ENCODE measurements around the gene GREB1L.
"Not testable (repeated sequence)": the region's sequence is repeated elsewhere in the genome, so short reads cannot be mapped to it uniquely, and the experiment has no call there.

The GREB1L gene

GRCh38 chr18:21369146-21369545, 127.1 kb downstream of the GREB1L start:
- POLR2A ChIA-PET, result no interaction called here
- no peaks in the 10 kb centered on the region for H3K36me3 ChIP-seq (ENCODE audit: control insufficient read depth in 4 of 4, insufficient read depth in 4 of 4, low read length in 3 of 4)
- WGBS (ENCODE audit: insufficient coverage), result 76% methylated on average over 3 of the region's 4 CpGs
- H3K4me1 ChIP-seq (ENCODE audit: control extremely low read depth in 1 of 4, control insufficient read depth in 4 of 4, insufficient read depth in 4 of 4, low read length in 3 of 4), result no peaks in the 10 kb centered on the region
- no peaks in the 10 kb centered on the region for H3K9me3 ChIP-seq (ENCODE audit: control extremely low read depth in 1 of 5, control insufficient read depth in 4 of 5, insufficient read depth in 2 of 5, low read depth in 1 of 5, low read length in 4 of 5)
- DNase-seq, result no peak
- peaks cover 0 to 3% (median 0%) of the 10 kb centered on the region in 5 experiments for H3K27me3 ChIP-seq (replicated peaks in 2 of 5; ENCODE audit: control insufficient read depth in 4 of 5, insufficient read depth in 5 of 5, low read length in 4 of 5)
- H3K27ac ChIP-seq (ENCODE audit: insufficient read depth in 1 of 2, low read depth in 1 of 2, low read length in 2 of 2, poor library complexity in 1 of 2, severe bottlenecking in 2 of 2), result no peak overlapping the region
- CTCF ChIA-PET, result no interaction called here
- H3K4me3 ChIP-seq (ENCODE audit: control insufficient read depth in 1 of 7, extremely low read depth in 1 of 7, insufficient read depth in 4 of 7, low read depth in 2 of 7, low read length in 6 of 7), result no peak overlapping the region

GRCh38 chr18:21369597-21369996, 127.6 kb downstream of the GREB1L start:
- H3K9me3 ChIP-seq (ENCODE audit: control extremely low read depth in 1 of 5, control insufficient read depth in 4 of 5, insufficient read depth in 2 of 5, low read depth in 1 of 5, low read length in 4 of 5); CTCF ChIA-PET; DNase-seq; H3K27me3 ChIP-seq (replicated peaks in 2 of 5; ENCODE audit: control insufficient read depth in 4 of 5, insufficient read depth in 5 of 5, low read length in 4 of 5); H3K27ac ChIP-seq (ENCODE audit: insufficient read depth in 1 of 2, low read depth in 1 of 2, low read length in 2 of 2, poor library complexity in 1 of 2, severe bottlenecking in 2 of 2); H3K4me1 ChIP-seq (ENCODE audit: control extremely low read depth in 1 of 4, control insufficient read depth in 4 of 4, insufficient read depth in 4 of 4, low read length in 3 of 4); H3K4me3 ChIP-seq (ENCODE audit: control insufficient read depth in 1 of 7, extremely low read depth in 1 of 7, insufficient read depth in 4 of 7, low read depth in 2 of 7, low read length in 6 of 7); H3K36me3 ChIP-seq (ENCODE audit: control insufficient read depth in 4 of 4, insufficient read depth in 4 of 4, low read length in 3 of 4); POLR2A ChIA-PET: not testable (repeated sequence)
- 92% methylated on average over 4 of the region's 7 CpGs for WGBS (ENCODE audit: insufficient coverage)

DNA sequence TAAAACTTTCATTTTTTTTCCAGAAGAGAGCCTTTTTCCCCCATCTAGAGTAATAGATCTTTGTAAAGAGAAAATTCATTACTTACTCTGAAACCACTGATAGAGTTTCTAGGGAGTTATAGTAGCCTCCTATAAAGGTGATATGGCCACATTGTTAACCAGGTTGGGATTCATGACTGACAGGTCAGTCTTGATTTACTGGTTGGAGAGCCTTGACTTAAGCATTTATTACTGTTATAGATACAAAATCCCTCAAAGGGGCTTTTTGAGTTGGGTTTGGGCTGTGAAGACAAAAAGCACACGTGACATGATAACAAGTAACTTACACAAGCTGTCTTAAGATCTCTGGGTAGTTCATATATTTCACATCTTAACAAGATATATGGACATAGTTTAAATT, 141.0 kb downstream of the GREB1L start:
- WGBS (ENCODE audit: insufficient coverage), result no CpG with 5 or more reads among the region's 1 CpG
- H3K36me3 ChIP-seq (ENCODE audit: control insufficient read depth in 4 of 4, insufficient read depth in 4 of 4, low read length in 3 of 4), result no peaks in the 10 kb centered on the region
- ChIA-PET POLR2A (interaction anchor here (0.7 kb wide), 1 partner anchor 183 kb away, joined by 5 read pairs; no protein-coding TSS in a partner anchor), CTCF (interaction anchor here (0.6 kb wide), 1 partner anchor 53 kb away, joined by 3 read pairs; no protein-coding TSS in a partner anchor)
- peaks cover 0 to 5% (median 0%) of the 10 kb centered on the region in 5 experiments for H3K27me3 ChIP-seq (replicated peaks in 2 of 5; ENCODE audit: control insufficient read depth in 4 of 5, insufficient read depth in 5 of 5, low read length in 4 of 5)
- H3K27ac ChIP-seq (ENCODE audit: insufficient read depth in 1 of 2, low read depth in 1 of 2, low read length in 2 of 2, poor library complexity in 1 of 2, severe bottlenecking in 2 of 2), result no peak overlapping the region
- H3K4me1 ChIP-seq (ENCODE audit: control extremely low read depth in 1 of 4, control insufficient read depth in 4 of 4, insufficient read depth in 4 of 4, low read length in 3 of 4), result no peaks in the 10 kb centered on the region
- H3K4me3 ChIP-seq (ENCODE audit: control insufficient read depth in 1 of 7, extremely low read depth in 1 of 7, insufficient read depth in 4 of 7, low read depth in 2 of 7, low read length in 6 of 7), result no peak overlapping the region
- DNase-seq, result no peak
- H3K9me3 ChIP-seq (ENCODE audit: control extremely low read depth in 1 of 5, control insufficient read depth in 4 of 5, insufficient read depth in 2 of 5, low read depth in 1 of 5, low read length in 4 of 5), result no peaks in the 10 kb centered on the region

DNA sequence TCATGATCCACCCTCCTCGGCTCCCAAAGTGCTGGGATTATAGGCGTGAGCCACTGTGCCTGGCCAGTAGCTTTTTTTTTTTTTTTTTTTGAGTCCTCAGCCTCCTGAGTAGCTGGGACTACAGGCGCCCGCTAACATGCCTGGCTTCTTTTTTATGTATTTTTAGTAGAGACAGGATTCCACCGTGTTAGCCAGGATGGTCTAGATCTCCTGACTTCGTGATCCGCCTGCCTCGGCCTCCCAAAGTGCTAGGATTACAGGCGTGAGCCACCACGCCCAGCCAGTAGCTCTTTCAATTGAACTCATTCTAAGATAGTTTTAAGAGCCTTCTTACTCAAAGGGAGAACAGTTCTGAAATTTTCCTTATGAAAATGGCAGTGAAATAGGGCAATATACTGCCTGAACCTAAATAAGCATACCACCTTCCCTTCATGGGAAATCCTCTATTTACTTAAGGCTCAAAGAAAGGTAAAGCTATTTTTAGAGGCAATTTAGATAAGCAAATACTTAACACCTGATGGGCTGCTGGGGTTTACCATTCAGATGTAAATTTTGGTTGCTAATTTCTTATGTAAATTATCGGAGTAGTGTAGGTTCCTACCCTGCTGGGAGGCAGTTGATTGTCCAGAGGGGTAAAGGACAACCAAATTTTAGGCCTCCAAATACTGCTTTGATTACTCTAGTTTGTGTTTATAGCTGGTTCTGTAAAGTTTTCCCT, 144.7 kb downstream of the GREB1L start:
- Histone ChIP-seq H3K9me3 (ENCODE audit: control extremely low read depth in 1 of 5, control insufficient read depth in 4 of 5, insufficient read depth in 2 of 5, low read depth in 1 of 5, low read length in 4 of 5) (no peaks in the 10 kb centered on the region), H3K4me1 (ENCODE audit: control extremely low read depth in 1 of 4, control insufficient read depth in 4 of 4, insufficient read depth in 4 of 4, low read length in 3 of 4) (no peaks in the 10 kb centered on the region), H3K36me3 (ENCODE audit: control insufficient read depth in 4 of 4, insufficient read depth in 4 of 4, low read length in 3 of 4) (no peaks in the 10 kb centered on the region), H3K27ac (ENCODE audit: insufficient read depth in 1 of 2, low read depth in 1 of 2, low read length in 2 of 2, poor library complexity in 1 of 2, severe bottlenecking in 2 of 2) (no peak overlapping the region), H3K4me3 (ENCODE audit: control insufficient read depth in 1 of 7, extremely low read depth in 1 of 7, insufficient read depth in 4 of 7, low read depth in 2 of 7, low read length in 6 of 7) (no peak overlapping the region), H3K27me3 (replicated peaks in 2 of 5; ENCODE audit: control insufficient read depth in 4 of 5, insufficient read depth in 5 of 5, low read length in 4 of 5) (peaks cover 0 to 7% (median 0%) of the 10 kb centered on the region in 5 experiments)
- ChIA-PET CTCF (no interaction called here), POLR2A (no interaction called here)
- 89% methylated on average over 3 of the region's 11 CpGs for WGBS (ENCODE audit: insufficient coverage)
- DNase-seq, result no peak

DNA sequence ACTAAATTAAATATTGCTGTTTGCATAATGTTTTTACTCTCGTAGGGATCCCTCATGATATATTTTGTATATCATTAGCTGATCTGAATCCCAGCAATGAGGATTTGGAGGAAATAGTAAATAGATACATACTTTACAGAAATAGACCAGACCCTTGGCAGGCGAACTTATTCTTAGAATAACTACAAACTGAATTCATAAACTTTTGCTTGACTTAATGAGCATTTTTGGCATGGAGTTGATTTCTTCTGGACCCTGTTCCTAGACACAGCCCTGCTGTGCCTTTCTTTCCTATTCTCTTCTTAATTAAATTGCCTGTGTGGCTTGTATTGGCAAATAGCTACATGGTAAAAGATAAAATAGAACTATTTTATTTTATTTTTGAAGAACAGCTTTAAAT, 145.9 kb downstream of the GREB1L start:
- no CpG with 5 or more reads among the region's 2 CpGs for WGBS (ENCODE audit: insufficient coverage)

DNA sequence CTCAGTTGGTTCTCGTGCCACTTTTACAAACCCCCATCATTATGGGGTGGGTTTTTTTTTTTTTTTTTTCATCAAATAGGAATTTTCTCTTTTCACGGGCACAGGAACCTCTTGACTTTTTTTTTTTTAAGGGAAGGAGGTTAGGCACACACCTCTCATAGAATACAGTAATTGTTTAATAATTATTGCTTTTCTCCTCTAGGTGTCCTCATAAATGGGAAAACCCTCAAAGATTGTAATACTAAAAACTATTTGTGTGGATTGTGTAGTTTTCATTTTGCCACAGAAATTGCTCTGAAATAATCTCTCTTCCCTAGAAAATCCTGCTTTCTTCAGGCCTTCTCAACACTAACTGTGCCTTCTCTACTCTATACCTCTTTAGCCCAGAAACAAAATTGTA, 147.3 kb downstream of the GREB1L start:
- ChIA-PET CTCF (no interaction called here), POLR2A (no interaction called here)
- H3K27me3 ChIP-seq (replicated peaks in 2 of 5; ENCODE audit: control insufficient read depth in 4 of 5, insufficient read depth in 5 of 5, low read length in 4 of 5), result peaks cover 0 to 5% (median 0%) of the 10 kb centered on the region in 5 experiments
- WGBS (ENCODE audit: insufficient coverage), result no CpG with 5 or more reads among the region's 2 CpGs
- H3K4me3 ChIP-seq (ENCODE audit: control insufficient read depth in 1 of 7, extremely low read depth in 1 of 7, insufficient read depth in 4 of 7, low read depth in 2 of 7, low read length in 6 of 7), result no peak overlapping the region
- DNase-seq, result no peak
- H3K36me3 ChIP-seq (ENCODE audit: control insufficient read depth in 4 of 4, insufficient read depth in 4 of 4, low read length in 3 of 4), result no peaks in the 10 kb centered on the region
- no peaks in the 10 kb centered on the region for H3K9me3 ChIP-seq (ENCODE audit: control extremely low read depth in 1 of 5, control insufficient read depth in 4 of 5, insufficient read depth in 2 of 5, low read depth in 1 of 5, low read length in 4 of 5)
- no peak overlapping the region for H3K27ac ChIP-seq (ENCODE audit: insufficient read depth in 1 of 2, low read depth in 1 of 2, low read length in 2 of 2, poor library complexity in 1 of 2, severe bottlenecking in 2 of 2)
- no peaks in the 10 kb centered on the region for H3K4me1 ChIP-seq (ENCODE audit: control extremely low read depth in 1 of 4, control insufficient read depth in 4 of 4, insufficient read depth in 4 of 4, low read length in 3 of 4)

More for the DNA sequence above, 145.9 kb downstream of the GREB1L start:
- H3K9me3 ChIP-seq (ENCODE audit: control extremely low read depth in 1 of 5, control insufficient read depth in 4 of 5, insufficient read depth in 2 of 5, low read depth in 1 of 5, low read length in 4 of 5), result no peaks in the 10 kb centered on the region
- no peaks in the 10 kb centered on the region for H3K4me1 ChIP-seq (ENCODE audit: control extremely low read depth in 1 of 4, control insufficient read depth in 4 of 4, insufficient read depth in 4 of 4, low read length in 3 of 4)
- POLR2A ChIA-PET, result no interaction called here
- no peak overlapping the region for H3K4me3 ChIP-seq (ENCODE audit: control insufficient read depth in 1 of 7, extremely low read depth in 1 of 7, insufficient read depth in 4 of 7, low read depth in 2 of 7, low read length in 6 of 7)
- no peaks in the 10 kb centered on the region for H3K36me3 ChIP-seq (ENCODE audit: control insufficient read depth in 4 of 4, insufficient read depth in 4 of 4, low read length in 3 of 4)
- no peak overlapping the region for H3K27ac ChIP-seq (ENCODE audit: insufficient read depth in 1 of 2, low read depth in 1 of 2, low read length in 2 of 2, poor library complexity in 1 of 2, severe bottlenecking in 2 of 2)
- peaks cover 0 to 7% (median 0%) of the 10 kb centered on the region in 5 experiments for H3K27me3 ChIP-seq (replicated peaks in 2 of 5; ENCODE audit: control insufficient read depth in 4 of 5, insufficient read depth in 5 of 5, low read length in 4 of 5)
- DNase-seq, result no peak
- CTCF ChIA-PET, result no interaction called here

- ChIA-PET POLR2A (no interaction called here), CTCF (no interaction called here)
- H3K36me3 ChIP-seq (ENCODE audit: control insufficient read depth in 4 of 4, insufficient read depth in 4 of 4, low read length in 3 of 4), result no peaks in the 10 kb centered on the region
- H3K9me3 ChIP-seq (ENCODE audit: control extremely low read depth in 1 of 5, control insufficient read depth in 4 of 5, insufficient read depth in 2 of 5, low read depth in 1 of 5, low read length in 4 of 5), result no peaks in the 10 kb centered on the region
- WGBS (ENCODE audit: insufficient coverage), result 80% methylated on average over 1 of the region's 1 CpG
- no peak overlapping the region for H3K27ac ChIP-seq (ENCODE audit: insufficient read depth in 1 of 2, low read depth in 1 of 2, low read length in 2 of 2, poor library complexity in 1 of 2, severe bottlenecking in 2 of 2)
- H3K27me3 ChIP-seq (replicated peaks in 2 of 5; ENCODE audit: control insufficient read depth in 4 of 5, insufficient read depth in 5 of 5, low read length in 4 of 5), result peaks cover 0 to 4% (median 0%) of the 10 kb centered on the region in 5 experiments
- no peak overlapping the region for H3K4me3 ChIP-seq (ENCODE audit: control insufficient read depth in 1 of 7, extremely low read depth in 1 of 7, insufficient read depth in 4 of 7, low read depth in 2 of 7, low read length in 6 of 7)
- DNase-seq, result no peak
- H3K4me1 ChIP-seq (ENCODE audit: control extremely low read depth in 1 of 4, control insufficient read depth in 4 of 4, insufficient read depth in 4 of 4, low read length in 3 of 4), result no peaks in the 10 kb centered on the region
Observed at GRCh38 chr18:21389903-21390302, 147.9 kb downstream of the GREB1L start.
